Fibroblast of lung (primary cell): ENCODE measurements around the gene STRA6. TPM values are rescaled to one million over a fixed set of nuclear protein-coding genes. Genes with fewer than 3 reads are reported as not detected.

Source experiments
- DNase-seq, 2 donors: peaks; one replicate each; pipeline versions ENCODE4 v3.0.0 to v3.0.0-alpha.2; 2010; ENCODE audit warnings: low read depth in 2 of 2
- H2AFZ ChIP-seq: 2 replicates; pipeline ENCODE4 v1.5.1; 2012; ENCODE audit warnings: low read length, control low read depth, inconsistent platforms
- H3K27ac ChIP-seq: 2 replicates; pipeline ENCODE4 v1.5.1; 2011; ENCODE audit warnings: low read length, control low read depth; ENCODE audit not compliant: insufficient read depth
- H3K27me3 ChIP-seq: 2 replicates; pipeline ENCODE4 v1.5.1; 2011; ENCODE audit warnings: mild to moderate bottlenecking, low read length; ENCODE audit not compliant: control insufficient read depth, insufficient read depth
- H3K36me3 ChIP-seq: 2 replicates; pipeline ENCODE4 v1.5.1; 2011; ENCODE audit warnings: low read length; ENCODE audit not compliant: control insufficient read depth, insufficient read depth
- H3K4me1 ChIP-seq: 2 replicates; pipeline ENCODE4 v1.5.1; 2011; ENCODE audit warnings: low read length; ENCODE audit not compliant: control insufficient read depth, insufficient read depth; ENCODE audit errors: extremely low read depth
- H3K4me2 ChIP-seq: 2 replicates; pipeline ENCODE4 v1.5.1; 2011; ENCODE audit warnings: low read length, control low read depth; ENCODE audit not compliant: insufficient read depth; ENCODE audit errors: extremely low read depth
- H3K4me3 ChIP-seq, 4 experiments: fragments of 200-600 bp in 1 of 4; sonication (generic) in 1 of 4; replicated peaks in 1 of 4; 2 replicates each; pipeline ENCODE4 v1.5.1; 2011 to 2016; ENCODE audit warnings: low read length in 4 of 4, low read depth in 3 of 4, mild to moderate bottlenecking in 3 of 4, control low read depth in 2 of 4, inconsistent platforms in 1 of 4, mixed read lengths in 1 of 4; ENCODE audit not compliant: insufficient read depth in 1 of 4; ENCODE audit errors: control extremely low read depth in 1 of 4
- H3K79me2 ChIP-seq: 2 replicates; pipeline ENCODE4 v1.5.1; 2012; ENCODE audit warnings: mild to moderate bottlenecking, low read length, inconsistent platforms; ENCODE audit not compliant: control insufficient read depth, insufficient read depth
- H3K9ac ChIP-seq: 2 replicates; pipeline ENCODE4 v1.5.1; 2011; ENCODE audit warnings: mild to moderate bottlenecking, low read length, control low read depth; ENCODE audit not compliant: insufficient read depth
- H3K9me3 ChIP-seq: 2 replicates; pipeline ENCODE4 v1.5.1; 2012; ENCODE audit warnings: low read depth, low read length; ENCODE audit not compliant: control insufficient read depth, insufficient read depth
- H4K20me1 ChIP-seq: 2 replicates; pipeline ENCODE4 v1.5.1; 2011; ENCODE audit warnings: low read length; ENCODE audit not compliant: control insufficient read depth, insufficient read depth; ENCODE audit errors: extremely low read depth
- CTCF ChIP-seq, 2 donors: IDR thresholded peaks in 1 of 2; conservative IDR thresholded peaks in 1 of 2; 1 replicate in 1 of 2; 2 replicates in 1 of 2; pipeline ENCODE4 v1.5.1; 2011 to 2012; ENCODE audit warnings: low read length in 2 of 2, control low read depth in 1 of 2, inconsistent platforms in 1 of 2, low read depth in 1 of 2, mild to moderate bottlenecking in 1 of 2
- EZH2 ChIP-seq: IDR thresholded peaks from 2 replicates; pipeline ENCODE4 v1.5.1; 2012; ENCODE audit warnings: low read length, control low read depth, mild to moderate bottlenecking; ENCODE audit errors: missing control alignments
- polyA plus RNA-seq, 2 donors: library from polyadenylated mRNA; depleted of rRNA in 1 of 2; stranded (reverse) in 1 of 2; unstranded in 1 of 2; fragments of >200 nt; gene quantifications; 2 replicates each; pipeline ENCODE4 v1.2.1, GENCODE V29; 2011 to 2012; ENCODE audit warnings: missing spikeins in 1 of 2
- total RNA-seq: library from RNA; depleted of rRNA; stranded (reverse); fragments of >200 nt; gene quantifications from 2 replicates; pipeline ENCODE4 v1.2.1, GENCODE V29; 2014

STRA6 gene
- total and polyA plus RNA-seq, 2 donors (not counting 1 experiment from before 2014, with no cell fraction given) = 0.17 TPM; not detected in 1

DNA sequence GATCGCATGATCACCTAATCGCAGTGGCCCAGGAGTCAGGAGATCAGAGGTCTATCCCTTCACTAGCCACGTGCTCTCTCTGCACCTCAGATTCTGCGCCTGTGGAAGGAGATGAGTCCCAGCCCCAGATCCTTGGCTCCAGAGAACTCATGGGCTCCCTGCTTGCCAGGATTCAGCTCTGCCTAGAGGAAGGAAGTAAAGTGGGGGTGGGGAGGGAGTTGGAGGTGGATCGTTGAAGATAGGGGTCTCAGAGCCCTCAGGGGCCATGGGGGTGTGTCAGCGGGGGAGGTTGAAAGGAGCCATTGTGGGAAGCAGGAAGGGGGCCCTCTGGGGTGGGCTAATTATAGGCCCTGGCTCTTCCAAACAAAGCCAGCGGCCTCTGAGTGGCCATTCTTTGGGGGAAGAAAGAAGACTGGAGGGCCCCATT is 11.3 kb upstream of the STRA6 start:
- Histone ChIP-seq H3K9ac (no peak overlapping the region), H3K4me3 (no peak overlapping the region), H3K4me2 (no peak overlapping the region), H4K20me1 (no peaks in the 10 kb centered on the region), H3K36me3 (no peaks in the 10 kb centered on the region), H3K27ac (no peak overlapping the region), H3K27me3 (peaks cover 4% of the 10 kb centered on the region), H2AFZ (no peak overlapping the region), H3K79me2 (no peaks in the 10 kb centered on the region), H3K9me3 (no peaks in the 10 kb centered on the region), H3K4me1 (no peaks in the 10 kb centered on the region)
- no peak for TF ChIP-seq EZH2
- no peak for DNase-seq

DNA sequence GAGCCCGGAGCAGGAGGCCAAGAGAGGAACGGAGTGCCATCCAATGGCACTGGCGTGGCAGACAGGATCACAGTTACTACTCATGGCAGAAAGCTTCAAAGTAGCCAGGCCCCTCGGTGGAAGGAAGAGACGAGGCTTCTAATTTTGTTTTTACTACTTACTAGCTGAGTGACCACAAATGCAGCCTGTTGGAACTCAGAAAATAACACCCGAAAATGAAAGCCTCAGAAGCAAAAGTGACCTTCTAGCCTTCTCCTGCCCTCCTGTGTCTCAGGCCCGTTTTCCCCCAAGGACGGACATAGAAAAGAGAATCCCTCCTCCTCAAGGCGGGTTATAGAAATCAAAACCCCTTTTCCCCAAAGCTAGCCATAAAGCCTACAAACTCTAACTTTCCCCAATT is 9.9 kb upstream of the STRA6 start:
- H3K9ac ChIP-seq = no peak overlapping the region
- no peaks in the 10 kb centered on the region for H3K9me3 ChIP-seq
- H3K4me3 ChIP-seq = no peak overlapping the region
- TF ChIP-seq CTCF (conservative IDR thresholded peaks at IDR 0.05 in 1 of 2, IDR thresholded peaks at IDR 0.05 in 1 of 2; ENCODE audit: low read depth in 1 of 2, low read length in 2 of 2) = no peak
- no peak for TF ChIP-seq EZH2
- no peak for DNase-seq
- H3K79me2 ChIP-seq = no peaks in the 10 kb centered on the region
- no peak overlapping the region for H3K27ac ChIP-seq
- no peaks in the 10 kb centered on the region for H3K4me1 ChIP-seq
- no peak overlapping the region for H3K4me2 ChIP-seq
- H4K20me1 ChIP-seq = no peaks in the 10 kb centered on the region
- H3K36me3 ChIP-seq = no peaks in the 10 kb centered on the region
- H3K27me3 ChIP-seq = peaks cover 5% of the 10 kb centered on the region
- H2AFZ ChIP-seq = no peak overlapping the region

GRCh38 chr15:74211656-74212055 is 9.1 kb upstream of the STRA6 start:
- no peak for TF ChIP-seq EZH2
- no peak for TF ChIP-seq CTCF (conservative IDR thresholded peaks at IDR 0.05 in 1 of 2, IDR thresholded peaks at IDR 0.05 in 1 of 2; ENCODE audit: low read depth in 1 of 2, low read length in 2 of 2)

More at GRCh38 chr15:74211656-74212055, 9.1 kb upstream of the STRA6 start:
- Histone ChIP-seq H3K9ac (no peak overlapping the region), H3K27me3 (peaks cover 5% of the 10 kb centered on the region), H3K79me2 (no peaks in the 10 kb centered on the region), H3K4me1 (no peaks in the 10 kb centered on the region), H3K4me2 (no peak overlapping the region), H3K4me3 (no peak overlapping the region), H3K9me3 (no peaks in the 10 kb centered on the region), H3K27ac (no peak overlapping the region), H3K36me3 (no peaks in the 10 kb centered on the region), H2AFZ (no peak overlapping the region), H4K20me1 (no peaks in the 10 kb centered on the region)
- no peak for DNase-seq
